PFSK-1 (cell line): ENCODE results near the gene USP22.

Experiments used
- FOXP2 ChIP-seq: optimal IDR thresholded peaks from 2 replicates; pipeline ENCODE3; 2011; ENCODE audit warnings: borderline replicate concordance, control low read depth, inconsistent platforms; ENCODE audit not compliant: insufficient read depth; ENCODE audit errors: extremely low read length, extremely low read depth
- POLR2AphosphoS5 ChIP-seq: IDR thresholded peaks from 2 replicates; pipeline ENCODE4 v1.6.1; 2012; ENCODE audit warnings: low read depth, mild to moderate bottlenecking, control low read depth, low read length, moderate library complexity
- REST ChIP-seq, 2 experiments: IDR thresholded peaks; 2 replicates each; pipeline versions ENCODE4 v1.6.1 to v1.8.0; 2011 to 2012; ENCODE audit warnings: low read depth in 2 of 2, low read length in 2 of 2, control low read depth in 1 of 2, inconsistent platforms in 1 of 2, mild to moderate bottlenecking in 1 of 2, moderate library complexity in 1 of 2; ENCODE audit not compliant: insufficient read depth in 1 of 2
- SIN3A ChIP-seq: IDR thresholded peaks from 2 replicates; pipeline ENCODE4 v1.6.1; 2012; ENCODE audit warnings: mild to moderate bottlenecking, low read length, moderate library complexity, borderline replicate concordance; ENCODE audit not compliant: insufficient read depth
- TAF1 ChIP-seq: IDR thresholded peaks from 2 replicates; pipeline ENCODE4 v1.6.1; 2012; ENCODE audit warnings: low read length, control low read depth, borderline replicate concordance; ENCODE audit not compliant: insufficient read depth

DNA sequence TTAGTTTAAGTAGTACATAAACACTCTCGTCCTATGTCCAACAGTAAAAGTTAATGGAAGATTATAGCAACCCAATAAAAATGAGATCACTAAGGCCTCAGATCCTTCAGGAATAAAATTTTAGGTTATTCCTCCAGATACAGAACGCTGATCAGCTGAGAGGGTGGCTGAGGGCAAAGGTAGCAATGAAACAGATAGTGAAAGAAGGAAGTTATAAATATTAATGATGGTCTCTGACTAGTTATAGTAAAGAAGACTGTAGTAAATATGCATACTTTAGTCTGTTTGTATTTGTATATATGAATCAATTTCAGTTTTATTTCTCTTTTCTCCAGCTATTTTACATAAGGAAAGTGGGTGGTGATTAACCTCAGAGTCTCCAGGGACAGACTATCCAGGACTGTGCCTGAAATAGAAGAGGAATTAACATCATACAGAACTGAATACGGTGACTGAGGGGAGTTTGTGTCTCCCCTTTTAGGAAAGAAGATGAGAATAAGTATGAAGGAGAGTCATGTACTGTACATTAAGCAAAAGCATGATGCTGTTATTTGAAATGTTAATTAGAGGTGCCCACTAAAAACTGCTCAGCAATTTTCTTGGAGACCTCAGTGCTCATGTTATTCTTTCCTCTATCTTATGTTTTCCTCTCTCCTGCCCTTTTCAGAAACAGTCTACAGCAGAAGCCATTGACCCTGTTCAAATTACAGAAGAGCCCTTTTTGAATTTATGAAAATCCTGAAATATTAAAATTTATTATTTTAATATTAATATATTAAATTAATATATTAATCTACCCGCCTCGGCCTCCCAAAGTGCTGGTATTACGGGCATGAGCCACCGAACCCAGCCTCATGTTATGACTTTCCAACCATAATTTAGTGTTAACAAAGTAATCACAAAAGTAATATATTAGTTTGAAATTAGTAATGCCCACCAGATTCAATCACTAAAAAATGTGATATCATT lies 47.4 kb upstream of the USP22 start:
- TF ChIP-seq POLR2AphosphoS5 = no peak
- no peak for TF ChIP-seq REST (IDR thresholded peaks at IDR 0.05; ENCODE audit: insufficient read depth in 1 of 2, low read depth in 2 of 2, low read length in 2 of 2)
- TF ChIP-seq TAF1 = no peak
- no peak for TF ChIP-seq SIN3A
- no peak for TF ChIP-seq FOXP2
